ENCODE measurements around the gene ERFE.

DNA sequence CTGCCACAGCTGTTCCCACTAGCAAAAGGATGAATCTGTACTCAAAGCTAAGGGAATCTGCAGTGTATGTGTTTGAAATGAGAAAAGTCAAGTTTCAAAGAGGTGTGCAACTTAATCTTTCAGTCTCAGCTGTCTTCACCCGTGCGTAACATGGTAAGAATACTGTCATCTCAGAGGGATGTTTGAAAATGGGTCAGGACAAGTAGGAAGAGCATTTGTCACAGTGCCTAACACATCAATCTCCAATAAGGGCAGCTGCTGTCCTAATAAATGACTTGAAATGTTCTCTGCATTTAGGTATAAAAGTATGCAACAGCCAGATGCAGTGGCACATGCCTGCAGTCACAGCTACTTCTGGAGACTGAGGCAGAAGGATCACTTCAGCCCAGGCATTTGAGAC is 31.7 kb downstream of the ERFE start:
- TF ChIP-seq, protein P1, sequence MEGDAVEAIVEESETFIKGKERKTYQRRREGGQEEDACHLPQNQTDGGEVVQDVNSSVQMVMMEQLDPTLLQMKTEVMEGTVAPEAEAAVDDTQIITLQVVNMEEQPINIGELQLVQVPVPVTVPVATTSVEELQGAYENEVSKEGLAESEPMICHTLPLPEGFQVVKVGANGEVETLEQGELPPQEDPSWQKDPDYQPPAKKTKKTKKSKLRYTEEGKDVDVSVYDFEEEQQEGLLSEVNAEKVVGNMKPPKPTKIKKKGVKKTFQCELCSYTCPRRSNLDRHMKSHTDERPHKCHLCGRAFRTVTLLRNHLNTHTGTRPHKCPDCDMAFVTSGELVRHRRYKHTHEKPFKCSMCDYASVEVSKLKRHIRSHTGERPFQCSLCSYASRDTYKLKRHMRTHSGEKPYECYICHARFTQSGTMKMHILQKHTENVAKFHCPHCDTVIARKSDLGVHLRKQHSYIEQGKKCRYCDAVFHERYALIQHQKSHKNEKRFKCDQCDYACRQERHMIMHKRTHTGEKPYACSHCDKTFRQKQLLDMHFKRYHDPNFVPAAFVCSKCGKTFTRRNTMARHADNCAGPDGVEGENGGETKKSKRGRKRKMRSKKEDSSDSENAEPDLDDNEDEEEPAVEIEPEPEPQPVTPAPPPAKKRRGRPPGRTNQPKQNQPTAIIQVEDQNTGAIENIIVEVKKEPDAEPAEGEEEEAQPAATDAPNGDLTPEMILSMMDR (conservative IDR thresholded peaks at IDR 0.05 in 1 of 2, IDR thresholded peaks at IDR 0.05 in 1 of 2; ENCODE audit: extremely low read depth in 1 of 2, insufficient read depth in 1 of 2, low read depth in 1 of 2, low read length in 2 of 2), result no peak
- no peak for TF ChIP-seq EZH2 (IDR thresholded peaks at IDR 0.05; ENCODE audit: borderline replicate concordance, low read length)
